Transverse colon (tissue), 3 donors: Measurements from ENCODE around the gene CXCR4.

Source experiments
- EP300 ChIP-seq: sonication (generic); formaldehyde crosslinking; IDR thresholded peaks from one replicate; pipeline ENCODE4 v1.6.1; 2017; ENCODE audit warnings: antibody characterized with exemption, low read depth
- TF ChIP-seq, protein P1 (sequence below), 5 experiments: fragments of 200-600 bp in 3 of 5; fragments of 450-650 bp in 2 of 5; sonication (generic) in 3 of 5; IDR thresholded peaks; 1 replicate in 2 of 5; 2 replicates in 3 of 5; pipeline ENCODE4 v1.5.1; 2016 to 2017; ENCODE audit warnings: antibody characterized with exemption in 5 of 5, inconsistent platforms in 3 of 5, mild to moderate bottlenecking in 2 of 5, moderate library complexity in 1 of 5

GRCh38 chr2:136119717-136120675, 2.0 kb upstream of the CXCR4 start:
- TF ChIP-seq, protein P1, sequence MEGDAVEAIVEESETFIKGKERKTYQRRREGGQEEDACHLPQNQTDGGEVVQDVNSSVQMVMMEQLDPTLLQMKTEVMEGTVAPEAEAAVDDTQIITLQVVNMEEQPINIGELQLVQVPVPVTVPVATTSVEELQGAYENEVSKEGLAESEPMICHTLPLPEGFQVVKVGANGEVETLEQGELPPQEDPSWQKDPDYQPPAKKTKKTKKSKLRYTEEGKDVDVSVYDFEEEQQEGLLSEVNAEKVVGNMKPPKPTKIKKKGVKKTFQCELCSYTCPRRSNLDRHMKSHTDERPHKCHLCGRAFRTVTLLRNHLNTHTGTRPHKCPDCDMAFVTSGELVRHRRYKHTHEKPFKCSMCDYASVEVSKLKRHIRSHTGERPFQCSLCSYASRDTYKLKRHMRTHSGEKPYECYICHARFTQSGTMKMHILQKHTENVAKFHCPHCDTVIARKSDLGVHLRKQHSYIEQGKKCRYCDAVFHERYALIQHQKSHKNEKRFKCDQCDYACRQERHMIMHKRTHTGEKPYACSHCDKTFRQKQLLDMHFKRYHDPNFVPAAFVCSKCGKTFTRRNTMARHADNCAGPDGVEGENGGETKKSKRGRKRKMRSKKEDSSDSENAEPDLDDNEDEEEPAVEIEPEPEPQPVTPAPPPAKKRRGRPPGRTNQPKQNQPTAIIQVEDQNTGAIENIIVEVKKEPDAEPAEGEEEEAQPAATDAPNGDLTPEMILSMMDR (IDR thresholded peaks at IDR 0.05): no peak
- no peak for TF ChIP-seq EP300
